ENCODE measurements around the gene SLC9A3.

Gene SLC9A3

GRCh38 chr5:518721-519120, 5.5 kb downstream of the SLC9A3 start:
- Histone ChIP-seq H3K27me3 (ENCODE audit: insufficient read depth, low read length) (no peaks in the 10 kb centered on the region), H3K27ac (ENCODE audit: low read depth, low read length, poor library complexity, severe bottlenecking) (no peak overlapping the region), H3K4me3 (ENCODE audit: low read depth, low read length, poor library complexity, severe bottlenecking) (no peak overlapping the region), H3K9me3 (ENCODE audit: low read length) (no peaks in the 10 kb centered on the region), H3K9ac (ENCODE audit: low read length) (no peak overlapping the region), H3K4me2 (ENCODE audit: low read length) (no peak overlapping the region), H3K79me2 (ENCODE audit: insufficient read depth, low read length) (no peaks in the 10 kb centered on the region), H3K9me2 (ENCODE audit: low read depth, low read length) (no peaks in the 10 kb centered on the region), H2AFZ (ENCODE audit: low read length) (no peak overlapping the region), H3K4me1 (ENCODE audit: insufficient read depth, low read length, severe bottlenecking) (no peaks in the 10 kb centered on the region), H3K36me3 (ENCODE audit: insufficient read depth, low read length) (no peaks in the 10 kb centered on the region), H3F3A (ENCODE audit: insufficient read depth, low read length) (no peaks in the 10 kb centered on the region), H4K20me1 (ENCODE audit: insufficient read depth, low read length) (no peaks in the 10 kb centered on the region)
- TF ChIP-seq EZH2 (IDR thresholded peaks at IDR 0.05; ENCODE audit: borderline replicate concordance, low read length): no peak
- TF ChIP-seq CTCF (IDR thresholded peaks at IDR 0.05; ENCODE audit: low read length): no peak

GRCh38 chr5:517535-518100, 6.6 kb downstream of the SLC9A3 start:
- TF ChIP-seq EZH2 (IDR thresholded peaks at IDR 0.05; ENCODE audit: borderline replicate concordance, low read length): no peak

GRCh38 chr5:516980-517379, 7.3 kb downstream of the SLC9A3 start:
- no peaks in the 10 kb centered on the region for H4K20me1 ChIP-seq (ENCODE audit: insufficient read depth, low read length)

More at GRCh38 chr5:517535-518100, 6.6 kb downstream of the SLC9A3 start:
- no peak overlapping the region for H3K4me2 ChIP-seq (ENCODE audit: low read length)
- H3K4me1 ChIP-seq (ENCODE audit: insufficient read depth, low read length, severe bottlenecking): no peaks in the 10 kb centered on the region
- no peaks in the 10 kb centered on the region for H3F3A ChIP-seq (ENCODE audit: insufficient read depth, low read length)
- H3K9me2 ChIP-seq (ENCODE audit: low read depth, low read length): no peaks in the 10 kb centered on the region
- no peaks in the 10 kb centered on the region for H3K79me2 ChIP-seq (ENCODE audit: insufficient read depth, low read length)
- H4K20me1 ChIP-seq (ENCODE audit: insufficient read depth, low read length): no peaks in the 10 kb centered on the region
- no peak overlapping the region for H3K27ac ChIP-seq (ENCODE audit: low read depth, low read length, poor library complexity, severe bottlenecking)
- no peaks in the 10 kb centered on the region for H3K27me3 ChIP-seq (ENCODE audit: insufficient read depth, low read length)
- H3K9ac ChIP-seq (ENCODE audit: low read length): no peak overlapping the region
- H2AFZ ChIP-seq (ENCODE audit: low read length): no peak overlapping the region
- H3K9me3 ChIP-seq (ENCODE audit: low read length): no peaks in the 10 kb centered on the region
- no peak overlapping the region for H3K4me3 ChIP-seq (ENCODE audit: low read depth, low read length, poor library complexity, severe bottlenecking)
- H3K36me3 ChIP-seq (ENCODE audit: insufficient read depth, low read length): no peaks in the 10 kb centered on the region

More at GRCh38 chr5:516980-517379, 7.3 kb downstream of the SLC9A3 start:
- Histone ChIP-seq H3K27me3 (ENCODE audit: insufficient read depth, low read length) (no peaks in the 10 kb centered on the region), H2AFZ (ENCODE audit: low read length) (no peak overlapping the region), H3K4me3 (ENCODE audit: low read depth, low read length, poor library complexity, severe bottlenecking) (no peak overlapping the region), H3K9ac (ENCODE audit: low read length) (no peak overlapping the region), H3K79me2 (ENCODE audit: insufficient read depth, low read length) (no peaks in the 10 kb centered on the region), H3K4me1 (ENCODE audit: insufficient read depth, low read length, severe bottlenecking) (no peaks in the 10 kb centered on the region), H3K27ac (ENCODE audit: low read depth, low read length, poor library complexity, severe bottlenecking) (no peak overlapping the region), H3K36me3 (ENCODE audit: insufficient read depth, low read length) (no peaks in the 10 kb centered on the region), H3F3A (ENCODE audit: insufficient read depth, low read length) (no peaks in the 10 kb centered on the region), H3K9me3 (ENCODE audit: low read length) (no peaks in the 10 kb centered on the region), H3K4me2 (ENCODE audit: low read length) (no peak overlapping the region), H3K9me2 (ENCODE audit: low read depth, low read length) (no peaks in the 10 kb centered on the region)
- TF ChIP-seq CTCF (IDR thresholded peaks at IDR 0.05; ENCODE audit: low read length) (no peak), EZH2 (IDR thresholded peaks at IDR 0.05; ENCODE audit: borderline replicate concordance, low read length) (no peak)
